Mononuclear cell (primary cell): ENCODE results near the gene PHC3. TPM values are rescaled to one million over a fixed set of nuclear protein-coding genes. Genes with fewer than 3 reads are reported as not detected.
"Not testable (repeated sequence)": the region's sequence is repeated elsewhere in the genome, so short reads cannot be mapped to it uniquely, and the experiment has no call there.

Source experiments
- H3K27me3 ChIP-seq: 2 replicates; pipeline ENCODE4 v1.6.0; 2011; ENCODE audit warnings: low read length, control low read depth; ENCODE audit not compliant: insufficient read depth
- H3K4me1 ChIP-seq: 2 replicates; pipeline ENCODE4 v1.5.1; 2011; ENCODE audit warnings: mild to moderate bottlenecking, low read length, control low read depth; ENCODE audit not compliant: insufficient read depth
- H3K4me3 ChIP-seq: 2 replicates; pipeline ENCODE4 v1.5.1; 2011; ENCODE audit warnings: mild to moderate bottlenecking, low read length, moderate library complexity
- H3K9me3 ChIP-seq: 2 replicates; pipeline ENCODE4 v1.5.1; 2011; ENCODE audit warnings: low read depth, mild to moderate bottlenecking, control low read depth, low read length
- total RNA-seq: library from RNA; depleted of rRNA; stranded (reverse); fragments of >200 nt; gene quantifications from one replicate; pipeline ENCODE4 v1.2.3, GENCODE V29; 2012

The PHC3 gene
- total RNA-seq, 1 donor = 152 TPM

GRCh38 chr3:170204023-170204472, 22.5 kb upstream of the PHC3 start:
- Histone ChIP-seq H3K9me3 (no peaks in the 10 kb centered on the region), H3K4me1 (no peaks in the 10 kb centered on the region), H3K4me3 (no peak overlapping the region), H3K27me3 (no peaks in the 10 kb centered on the region)

GRCh38 chr3:170203457-170203856, 21.9 kb upstream of the PHC3 start:
- Histone ChIP-seq H3K4me1 (no peaks in the 10 kb centered on the region), H3K4me3 (no peak overlapping the region), H3K27me3 (no peaks in the 10 kb centered on the region), H3K9me3 (no peaks in the 10 kb centered on the region)

- H3K4me1 ChIP-seq = no peaks in the 10 kb centered on the region
- H3K9me3 ChIP-seq = no peaks in the 10 kb centered on the region
- no peak overlapping the region for H3K4me3 ChIP-seq
- no peaks in the 10 kb centered on the region for H3K27me3 ChIP-seq
Observed at GRCh38 chr3:170201527-170201926, 20.0 kb upstream of the PHC3 start.

GRCh38 chr3:170200987-170201386, 19.5 kb upstream of the PHC3 start:
- H3K9me3 ChIP-seq = no peaks in the 10 kb centered on the region
- no peaks in the 10 kb centered on the region for H3K27me3 ChIP-seq
- no peaks in the 10 kb centered on the region for H3K4me1 ChIP-seq
- H3K4me3 ChIP-seq = no peak overlapping the region

GRCh38 chr3:170196833-170197232, 15.3 kb upstream of the PHC3 start:
- no peaks in the 10 kb centered on the region for H3K4me1 ChIP-seq
- H3K9me3 ChIP-seq = no peaks in the 10 kb centered on the region
- no peaks in the 10 kb centered on the region for H3K27me3 ChIP-seq
- H3K4me3 ChIP-seq = no peak overlapping the region

- H3K9me3 ChIP-seq, H3K27me3 ChIP-seq, H3K4me1 ChIP-seq, H3K4me3 ChIP-seq: not testable (repeated sequence)
Observed at GRCh38 chr3:170195759-170196158, 14.2 kb upstream of the PHC3 start.

- Histone ChIP-seq H3K27me3 (no peaks in the 10 kb centered on the region), H3K4me3 (no peak overlapping the region), H3K4me1 (peaks cover 13% of the 10 kb centered on the region), H3K9me3 (no peaks in the 10 kb centered on the region)
Observed at GRCh38 chr3:170189398-170190256, 8.1 kb upstream of the PHC3 start.

GRCh38 chr3:170180079-170180907, 1.2 kb downstream of the PHC3 start:
- H3K4me3 ChIP-seq = peak overlapping the region; percentile 87
- H3K4me1 ChIP-seq = peaks cover 37% of the 10 kb centered on the region

GRCh38 chr3:170179432-170179831, 2.1 kb downstream of the PHC3 start:
- no peaks in the 10 kb centered on the region for H3K27me3 ChIP-seq
- H3K4me1 ChIP-seq = peaks cover 39% of the 10 kb centered on the region
- H3K4me3 ChIP-seq = no peak overlapping the region
- no peaks in the 10 kb centered on the region for H3K9me3 ChIP-seq

More at GRCh38 chr3:170180079-170180907, 1.2 kb downstream of the PHC3 start:
- Histone ChIP-seq H3K9me3 (no peaks in the 10 kb centered on the region), H3K27me3 (no peaks in the 10 kb centered on the region)

- no peaks in the 10 kb centered on the region for H3K9me3 ChIP-seq
- H3K4me1 ChIP-seq = peaks cover 42% of the 10 kb centered on the region
- no peaks in the 10 kb centered on the region for H3K27me3 ChIP-seq
- no peak overlapping the region for H3K4me3 ChIP-seq
Observed at GRCh38 chr3:170178651-170179050, 2.9 kb downstream of the PHC3 start.

GRCh38 chr3:170171563-170171962, 10.0 kb downstream of the PHC3 start:
- no peaks in the 10 kb centered on the region for H3K9me3 ChIP-seq
- H3K27me3 ChIP-seq = no peaks in the 10 kb centered on the region
- H3K4me1 ChIP-seq = peaks cover 13% of the 10 kb centered on the region
- no peak overlapping the region for H3K4me3 ChIP-seq

GRCh38 chr3:170164717-170165116, 16.8 kb downstream of the PHC3 start:
- Histone ChIP-seq H3K4me3 (no peak overlapping the region), H3K27me3 (no peaks in the 10 kb centered on the region), H3K9me3 (no peaks in the 10 kb centered on the region), H3K4me1 (peaks cover 6% of the 10 kb centered on the region)

GRCh38 chr3:170163956-170164645, 17.4 kb downstream of the PHC3 start:
- Histone ChIP-seq H3K9me3 (no peaks in the 10 kb centered on the region), H3K27me3 (no peaks in the 10 kb centered on the region), H3K4me1 (peaks cover 6% of the 10 kb centered on the region), H3K4me3 (no peak overlapping the region)

GRCh38 chr3:170162630-170163029, 18.9 kb downstream of the PHC3 start:
- H3K4me1 ChIP-seq = peaks cover 15% of the 10 kb centered on the region
- H3K27me3 ChIP-seq = no peaks in the 10 kb centered on the region
- H3K9me3 ChIP-seq = no peaks in the 10 kb centered on the region
- H3K4me3 ChIP-seq = no peak overlapping the region

GRCh38 chr3:170162052-170162451, 19.5 kb downstream of the PHC3 start:
- Histone ChIP-seq H3K27me3 (no peaks in the 10 kb centered on the region), H3K4me1 (peaks cover 15% of the 10 kb centered on the region), H3K4me3 (no peak overlapping the region), H3K9me3 (no peaks in the 10 kb centered on the region)
